ENCODE results near the gene TMEM145.
A peak's percentile ranks its signal among the peaks of the same experiment; 100 is the strongest.

Gene TMEM145

DNA sequence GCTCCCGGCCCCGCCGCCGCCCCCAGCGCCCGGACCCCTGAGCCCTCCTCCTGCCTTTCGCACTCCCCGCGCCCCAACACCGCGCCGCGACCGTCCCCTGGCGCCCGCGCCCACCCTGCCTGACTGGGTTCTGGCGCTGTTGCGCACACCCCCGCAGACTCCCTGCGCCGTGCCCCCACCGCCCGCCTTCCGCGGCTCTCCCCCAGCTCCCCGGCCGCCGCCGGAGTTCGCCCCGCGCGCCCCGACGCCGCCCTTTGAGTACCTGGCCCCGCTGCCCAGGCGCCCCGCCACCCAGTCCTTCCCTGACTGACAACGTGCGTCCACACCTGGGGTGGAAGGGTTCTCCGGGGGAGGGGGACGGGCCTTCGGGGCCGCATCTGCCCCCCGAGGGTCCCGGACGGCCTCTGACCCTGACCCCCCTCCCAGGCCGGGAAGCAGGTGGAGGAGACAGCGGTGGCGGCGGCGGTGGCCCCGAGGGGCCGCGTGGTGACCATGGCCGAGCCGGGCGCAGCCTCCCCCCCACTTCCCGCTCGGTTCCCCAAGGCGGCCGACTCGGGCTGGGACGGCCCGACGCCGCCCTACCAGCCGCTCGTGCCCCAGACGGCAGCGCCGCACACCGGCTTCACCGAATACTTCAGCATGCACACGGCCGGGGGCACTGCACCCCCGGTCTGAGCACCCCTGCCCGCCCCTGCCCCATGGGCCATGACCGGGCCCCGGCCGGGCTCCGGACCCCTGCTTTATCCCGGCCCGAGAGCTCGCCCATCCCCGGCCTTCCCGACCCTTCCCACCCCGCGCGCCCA, 10.9 kb downstream of the TMEM145 start:
- TF ChIP-seq POU6F1 (CRISPR knock-in tag; IDR thresholded peaks at IDR 0.05; ENCODE audit: borderline replicate concordance, low read depth) (no peak), BACH2 (CRISPR knock-in tag; IDR thresholded peaks at IDR 0.05; ENCODE audit: borderline replicate concordance) (no peak), ARNTL (CRISPR knock-in tag; IDR thresholded peaks at IDR 0.05; ENCODE audit: borderline replicate concordance, low read depth) (no peak), ESRRG (CRISPR knock-in tag; IDR thresholded peaks at IDR 0.05) (no peak), SNAI2 (CRISPR knock-in tag; IDR thresholded peaks at IDR 0.05) (no peak), CSDC2 (CRISPR knock-in tag; IDR thresholded peaks at IDR 0.05) (no peak), ZC3H10 (CRISPR knock-in tag; IDR thresholded peaks at IDR 0.05) (no peak)
- TF ChIP-seq, protein P1, sequence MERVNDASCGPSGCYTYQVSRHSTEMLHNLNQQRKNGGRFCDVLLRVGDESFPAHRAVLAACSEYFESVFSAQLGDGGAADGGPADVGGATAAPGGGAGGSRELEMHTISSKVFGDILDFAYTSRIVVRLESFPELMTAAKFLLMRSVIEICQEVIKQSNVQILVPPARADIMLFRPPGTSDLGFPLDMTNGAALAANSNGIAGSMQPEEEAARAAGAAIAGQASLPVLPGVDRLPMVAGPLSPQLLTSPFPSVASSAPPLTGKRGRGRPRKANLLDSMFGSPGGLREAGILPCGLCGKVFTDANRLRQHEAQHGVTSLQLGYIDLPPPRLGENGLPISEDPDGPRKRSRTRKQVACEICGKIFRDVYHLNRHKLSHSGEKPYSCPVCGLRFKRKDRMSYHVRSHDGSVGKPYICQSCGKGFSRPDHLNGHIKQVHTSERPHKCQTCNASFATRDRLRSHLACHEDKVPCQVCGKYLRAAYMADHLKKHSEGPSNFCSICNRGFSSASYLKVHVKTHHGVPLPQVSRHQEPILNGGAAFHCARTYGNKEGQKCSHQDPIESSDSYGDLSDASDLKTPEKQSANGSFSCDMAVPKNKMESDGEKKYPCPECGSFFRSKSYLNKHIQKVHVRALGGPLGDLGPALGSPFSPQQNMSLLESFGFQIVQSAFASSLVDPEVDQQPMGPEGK (CRISPR knock-in tag; IDR thresholded peaks at IDR 0.05; ENCODE audit: borderline replicate concordance): no peak
- TF ChIP-seq, protein P2, sequence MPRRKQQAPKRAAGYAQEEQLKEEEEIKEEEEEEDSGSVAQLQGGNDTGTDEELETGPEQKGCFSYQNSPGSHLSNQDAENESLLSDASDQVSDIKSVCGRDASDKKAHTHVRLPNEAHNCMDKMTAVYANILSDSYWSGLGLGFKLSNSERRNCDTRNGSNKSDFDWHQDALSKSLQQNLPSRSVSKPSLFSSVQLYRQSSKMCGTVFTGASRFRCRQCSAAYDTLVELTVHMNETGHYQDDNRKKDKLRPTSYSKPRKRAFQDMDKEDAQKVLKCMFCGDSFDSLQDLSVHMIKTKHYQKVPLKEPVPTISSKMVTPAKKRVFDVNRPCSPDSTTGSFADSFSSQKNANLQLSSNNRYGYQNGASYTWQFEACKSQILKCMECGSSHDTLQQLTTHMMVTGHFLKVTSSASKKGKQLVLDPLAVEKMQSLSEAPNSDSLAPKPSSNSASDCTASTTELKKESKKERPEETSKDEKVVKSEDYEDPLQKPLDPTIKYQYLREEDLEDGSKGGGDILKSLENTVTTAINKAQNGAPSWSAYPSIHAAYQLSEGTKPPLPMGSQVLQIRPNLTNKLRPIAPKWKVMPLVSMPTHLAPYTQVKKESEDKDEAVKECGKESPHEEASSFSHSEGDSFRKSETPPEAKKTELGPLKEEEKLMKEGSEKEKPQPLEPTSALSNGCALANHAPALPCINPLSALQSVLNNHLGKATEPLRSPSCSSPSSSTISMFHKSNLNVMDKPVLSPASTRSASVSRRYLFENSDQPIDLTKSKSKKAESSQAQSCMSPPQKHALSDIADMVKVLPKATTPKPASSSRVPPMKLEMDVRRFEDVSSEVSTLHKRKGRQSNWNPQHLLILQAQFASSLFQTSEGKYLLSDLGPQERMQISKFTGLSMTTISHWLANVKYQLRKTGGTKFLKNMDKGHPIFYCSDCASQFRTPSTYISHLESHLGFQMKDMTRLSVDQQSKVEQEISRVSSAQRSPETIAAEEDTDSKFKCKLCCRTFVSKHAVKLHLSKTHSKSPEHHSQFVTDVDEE (CRISPR knock-in tag; IDR thresholded peaks at IDR 0.05): no peak
- no peak for ATAC-seq

DNA sequence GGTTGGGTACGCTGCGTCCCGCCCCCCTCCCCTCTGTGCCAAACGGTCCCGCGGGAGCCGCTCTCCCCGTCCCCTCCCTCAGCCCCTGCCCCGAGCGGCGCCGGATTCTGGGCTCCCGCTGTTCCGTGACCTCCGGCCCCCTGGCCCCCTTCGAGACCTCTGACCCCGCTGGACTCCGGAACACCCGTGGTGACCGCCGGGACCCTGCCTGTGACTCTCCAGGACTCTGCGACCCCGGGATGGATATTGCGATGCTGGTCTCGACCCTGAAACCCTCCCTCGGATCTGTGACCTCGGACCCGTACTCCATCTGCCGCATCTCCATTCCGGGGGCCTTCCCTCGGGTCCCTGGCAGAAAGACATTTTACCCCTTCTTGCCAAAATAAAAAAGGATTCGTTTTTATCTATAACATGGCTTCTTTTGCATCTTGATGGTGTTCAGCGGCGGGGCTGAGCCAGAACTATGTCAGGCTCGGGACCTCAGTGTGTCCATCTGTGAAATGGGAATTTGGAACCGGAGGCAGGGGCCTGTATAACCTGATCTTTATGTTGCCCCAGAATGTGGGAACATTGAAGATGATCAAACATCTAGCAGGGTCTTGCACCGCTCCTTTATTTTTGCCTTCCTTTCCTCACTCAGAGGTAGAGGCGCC, 11.7 kb downstream of the TMEM145 start:
- TF ChIP-seq ZNF8 (CRISPR knock-in tag; IDR thresholded peaks at IDR 0.05): no peak
- TF ChIP-seq, protein P3, sequence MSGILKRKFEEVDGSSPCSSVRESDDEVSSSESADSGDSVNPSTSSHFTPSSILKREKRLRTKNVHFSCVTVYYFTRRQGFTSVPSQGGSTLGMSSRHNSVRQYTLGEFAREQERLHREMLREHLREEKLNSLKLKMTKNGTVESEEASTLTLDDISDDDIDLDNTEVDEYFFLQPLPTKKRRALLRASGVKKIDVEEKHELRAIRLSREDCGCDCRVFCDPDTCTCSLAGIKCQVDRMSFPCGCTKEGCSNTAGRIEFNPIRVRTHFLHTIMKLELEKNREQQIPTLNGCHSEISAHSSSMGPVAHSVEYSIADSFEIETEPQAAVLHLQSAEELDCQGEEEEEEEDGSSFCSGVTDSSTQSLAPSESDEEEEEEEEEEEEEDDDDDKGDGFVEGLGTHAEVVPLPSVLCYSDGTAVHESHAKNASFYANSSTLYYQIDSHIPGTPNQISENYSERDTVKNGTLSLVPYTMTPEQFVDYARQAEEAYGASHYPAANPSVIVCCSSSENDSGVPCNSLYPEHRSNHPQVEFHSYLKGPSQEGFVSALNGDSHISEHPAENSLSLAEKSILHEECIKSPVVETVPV (CRISPR knock-in tag; IDR thresholded peaks at IDR 0.05): peak; percentile 76; the same call in 1 of the 2 replicates
- no peak for ATAC-seq

DNA sequence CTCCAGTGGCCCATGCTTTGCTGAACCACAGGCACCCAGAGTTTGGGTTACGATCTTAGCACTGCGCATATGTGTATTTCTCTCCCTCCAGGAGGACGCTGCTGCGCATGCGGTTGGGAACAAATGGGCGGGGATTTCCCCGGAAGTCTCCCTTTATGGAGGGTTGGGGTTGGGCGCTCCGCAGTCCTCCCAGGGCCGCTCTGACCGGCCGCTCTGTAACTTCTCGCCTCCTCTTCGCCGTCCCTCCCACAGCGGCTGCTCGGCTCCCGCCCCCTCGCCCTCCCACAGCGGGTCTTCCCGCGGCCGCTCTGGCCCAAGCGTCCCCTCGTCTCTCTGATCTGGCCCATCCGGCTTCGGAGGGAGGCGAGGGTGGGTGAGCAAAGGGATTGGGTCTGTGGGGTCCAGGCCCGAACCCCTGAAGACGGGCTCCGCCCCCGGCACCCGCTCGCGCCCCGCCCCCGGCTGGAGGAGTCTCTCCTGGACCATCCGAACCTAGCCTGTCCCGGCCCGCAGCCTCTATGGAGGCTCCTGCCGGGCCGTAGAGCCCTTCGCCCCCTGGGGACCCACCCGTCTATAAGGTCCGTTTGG, 12.3 kb downstream of the TMEM145 start, which contains the start of gene MEGF8:
TSS of gene MEGF8 (plus strand) at position 328 of the 588 bp plus-strand sequence. CDS start 609 bp downstream, outside the sequence.
- peak; percentile 99 for ATAC-seq
- TF ChIP-seq, protein P1 (CRISPR knock-in tag; IDR thresholded peaks at IDR 0.05; ENCODE audit: borderline replicate concordance): no peak
- TF ChIP-seq ZNF8 (CRISPR knock-in tag; IDR thresholded peaks at IDR 0.05) (no peak), ZFP30 (CRISPR knock-in tag; IDR thresholded peaks at IDR 0.05) (no peak), OSR1 (CRISPR knock-in tag; IDR thresholded peaks at IDR 0.05) (no peak), CSDC2 (CRISPR knock-in tag; IDR thresholded peaks at IDR 0.05) (no peak; the same call in 1 of the 2 replicates), GLIS3 (CRISPR knock-in tag; IDR thresholded peaks at IDR 0.05) (0 out of 2 replicates have a peak, but pooled peaks have one; percentile 69), ESRRG (CRISPR knock-in tag; IDR thresholded peaks at IDR 0.05) (no peak), RARB (CRISPR knock-in tag; IDR thresholded peaks at IDR 0.05) (no peak)
- TF ChIP-seq, protein P2 (CRISPR knock-in tag; IDR thresholded peaks at IDR 0.05): 0 out of 2 replicates have a peak, but pooled peaks have one; percentile 30
